Smooth muscle cell (in vitro differentiated cells): Measurements from ENCODE around the gene S100A7A. TPM values are rescaled to one million over a fixed set of nuclear protein-coding genes. Genes with fewer than 3 reads are reported as not detected.

Experiments used
- DNase-seq: peaks from one replicate; lab custom pipeline; 2025; ENCODE audit not compliant: unreplicated experiment; lab: John Stamatoyannopoulos, UW
- H2AFZ ChIP-seq: fragments of 200-600 bp; sonication (generic); 2 replicates; pipeline ENCODE4 v1.6.0; 2016; ENCODE audit warnings: antibody characterized with exemption, low read depth, mild to moderate bottlenecking
- H3F3A ChIP-seq: fragments of 200-600 bp; sonication (generic); 2 replicates; pipeline ENCODE4 v1.6.0; 2017; ENCODE audit warnings: antibody characterized with exemption, low read depth
- H3K27ac ChIP-seq: fragments of 200-600 bp; sonication (generic); 2 replicates; pipeline ENCODE4 v1.5.1; 2016; ENCODE audit warnings: low read depth, mild to moderate bottlenecking
- H3K27me3 ChIP-seq: fragments of 200-600 bp; sonication (generic); 2 replicates; pipeline ENCODE4 v1.6.1; 2016; ENCODE audit warnings: low read depth, mild to moderate bottlenecking
- H3K36me3 ChIP-seq: fragments of 200-600 bp; sonication (generic); 2 replicates; pipeline ENCODE4 v1.5.1; 2016; ENCODE audit warnings: low read depth
- H3K4me1 ChIP-seq: fragments of 200-600 bp; sonication (generic); 2 replicates; pipeline ENCODE4 v1.5.1; 2016; ENCODE audit warnings: low read depth
- H3K4me2 ChIP-seq: fragments of 200-600 bp; sonication (generic); 2 replicates; pipeline ENCODE4 v1.6.0; 2016; ENCODE audit warnings: mild to moderate bottlenecking
- H3K4me3 ChIP-seq: fragments of 200-600 bp; sonication (generic); 2 replicates; pipeline ENCODE4 v1.5.1; 2016; ENCODE audit warnings: mild to moderate bottlenecking
- H3K79me2 ChIP-seq: fragments of 200-600 bp; sonication (generic); 2 replicates; pipeline ENCODE4 v1.6.0; 2016; ENCODE audit warnings: low read depth, mild to moderate bottlenecking
- H3K9ac ChIP-seq: fragments of 200-600 bp; sonication (generic); 2 replicates; pipeline ENCODE4 v1.6.0; 2016; ENCODE audit warnings: low read depth
- H3K9me3 ChIP-seq: fragments of 200-600 bp; sonication (generic); replicated peaks from 2 replicates; pipeline ENCODE4 v1.5.1; 2016; ENCODE audit warnings: low read depth
- H4K20me1 ChIP-seq: fragments of 200-600 bp; sonication (generic); 2 replicates; pipeline ENCODE4 v1.6.0; 2016; ENCODE audit warnings: low read depth
- CTCF ChIP-seq: fragments of 200-600 bp; sonication (generic); IDR thresholded peaks from 2 replicates; pipeline ENCODE4 v1.5.1; 2017; ENCODE audit warnings: borderline replicate concordance, mild to moderate bottlenecking, antibody characterized with exemption; ENCODE audit not compliant: insufficient read depth, poor library complexity, severe bottlenecking
- WGBS: methylation state at CpG from one replicate; pipeline ENCODE4 v1.1.7; 2016; ENCODE audit warnings: low lambda C conversion rate; 5-methylcytosine and 5-hydroxymethylcytosine counted together
- polyA plus RNA-seq: library from polyadenylated mRNA; unstranded; fragments of >200 nt; fragmentation: Nextera tagmentation; extraction: Ambion mirVana; gene quantifications from 2 replicates; pipeline ENCODE4 v1.2.1, GENCODE V29; 2016
- total RNA-seq: library from RNA; depleted of rRNA; stranded (reverse); fragments of >200 nt; gene quantifications from 2 replicates; pipeline ENCODE4 v1.2.3, GENCODE V29; 2014

S100A7A gene
- total RNA-seq (not detected in 2 replicates), polyA plus RNA-seq (not detected in 2 replicates)

- Histone ChIP-seq H3K4me1 (no peaks in the 10 kb centered on the region), H3K9ac (no peak within 1 kb of the TSS), H3K4me3 (no peak within 1 kb of the TSS), H3K79me2 (no peaks in the 10 kb centered on the region), H2AFZ (no peak within 1 kb of the TSS), H3K4me2 (no peak within 1 kb of the TSS), H4K20me1 (no peaks in the 10 kb centered on the region), H3F3A (no peaks in the 10 kb centered on the region), H3K9me3 (no peaks in the 10 kb centered on the region), H3K27me3 (no peaks in the 10 kb centered on the region), H3K36me3 (no peaks in the 10 kb centered on the region), H3K27ac (no peak within 1 kb of the TSS)
- WGBS, result 76% methylated on average over 6 of the region's 6 CpGs
- no peak for TF ChIP-seq CTCF
- DNase-seq, result no peak
Observed at GRCh38 chr1:153415850-153416570, at the start of gene S100A7A. Gene S100A7A, plus strand, starts transcription at chr1:153416520. Its CDS starts 1,563 bp downstream, at chr1:153418083.

- H3K4me1 ChIP-seq, result no peaks in the 10 kb centered on the region
- H3K4me3 ChIP-seq, result no peak overlapping the region
- no peaks in the 10 kb centered on the region for H3K9me3 ChIP-seq
- no peak overlapping the region for H2AFZ ChIP-seq
- H3K27ac ChIP-seq, result no peak overlapping the region
- H3K4me2 ChIP-seq, result no peak overlapping the region
- H3K9ac ChIP-seq, result no peak overlapping the region
- no peak for TF ChIP-seq CTCF
- no peaks in the 10 kb centered on the region for H3K36me3 ChIP-seq
- H3K27me3 ChIP-seq, result no peaks in the 10 kb centered on the region
- no peaks in the 10 kb centered on the region for H3K79me2 ChIP-seq
- no peaks in the 10 kb centered on the region for H4K20me1 ChIP-seq
- 62% methylated on average over 2 of the region's 2 CpGs for WGBS
- H3F3A ChIP-seq, result no peaks in the 10 kb centered on the region
- no peak for DNase-seq
Observed at GRCh38 chr1:153367090-153367489, 49.2 kb upstream of the S100A7A start.

GRCh38 chr1:153368495-153368894 lies 47.8 kb upstream of the S100A7A start:
- Histone ChIP-seq H3K4me1 (no peaks in the 10 kb centered on the region), H3K4me3 (no peak overlapping the region), H3K27me3 (no peaks in the 10 kb centered on the region), H2AFZ (no peak overlapping the region), H3K4me2 (no peak overlapping the region), H3K9ac (no peak overlapping the region), H3F3A (no peaks in the 10 kb centered on the region), H3K36me3 (no peaks in the 10 kb centered on the region), H3K9me3 (no peaks in the 10 kb centered on the region), H3K27ac (no peak overlapping the region), H3K79me2 (no peaks in the 10 kb centered on the region), H4K20me1 (no peaks in the 10 kb centered on the region)
- DNase-seq, result no peak
- WGBS, result 66% methylated on average over 2 of the region's 2 CpGs
- no peak for TF ChIP-seq CTCF

GRCh38 chr1:153370146-153370545 lies 46.2 kb upstream of the S100A7A start:
- H4K20me1 ChIP-seq, result no peaks in the 10 kb centered on the region
- 80% methylated on average over 3 of the region's 3 CpGs for WGBS
- TF ChIP-seq CTCF, result no peak
- H3K79me2 ChIP-seq, result no peaks in the 10 kb centered on the region
- no peak overlapping the region for H3K4me2 ChIP-seq
- H3K9ac ChIP-seq, result no peak overlapping the region
- no peaks in the 10 kb centered on the region for H3F3A ChIP-seq
- H3K36me3 ChIP-seq, result no peaks in the 10 kb centered on the region
- no peak overlapping the region for H2AFZ ChIP-seq
- no peaks in the 10 kb centered on the region for H3K9me3 ChIP-seq
- no peaks in the 10 kb centered on the region for H3K27me3 ChIP-seq
- H3K4me3 ChIP-seq, result no peak overlapping the region
- H3K27ac ChIP-seq, result no peak overlapping the region
- DNase-seq, result no peak
- no peaks in the 10 kb centered on the region for H3K4me1 ChIP-seq
